ENCODE data around the gene PARD3. TPM values are rescaled to one million over a fixed set of nuclear protein-coding genes. Genes with fewer than 3 reads are reported as not detected.

The PARD3 gene
- total RNA-seq, 1 experiment from 2014 or later = 46.3 TPM

- no peak for TF ChIP-seq REST (IDR thresholded peaks at IDR 0.05; ENCODE audit: low read depth)
- TF ChIP-seq POLR2AphosphoS5 (IDR thresholded peaks at IDR 0.05; ENCODE audit: low read depth, low read length) = no peak
Measured at GRCh38 chr10:34255035-34255434, 560.1 kb downstream of the PARD3 start (continued).

GRCh38 chr10:34254596-34254995, 560.5 kb downstream of the PARD3 start:
- no peak overlapping the region for H3K27ac ChIP-seq (ENCODE audit: low read depth, low read length)
- no peaks in the 10 kb centered on the region for H3K9me3 ChIP-seq (ENCODE audit: control insufficient read depth in 1 of 2, insufficient read depth in 1 of 2, low read depth in 1 of 2, low read length in 2 of 2)
- H3K9me2 ChIP-seq (ENCODE audit: insufficient read depth) = no peaks in the 10 kb centered on the region
- no peaks in the 10 kb centered on the region for H4K20me1 ChIP-seq (ENCODE audit: insufficient read depth)
- DNase-seq (ENCODE audit: low read depth, low spot score) (peak; percentile 29), ATAC-seq (peak; percentile 35; the same call in 1 of the 2 replicates)
- TF ChIP-seq JUND (IDR thresholded peaks at IDR 0.05) = peak; percentile 38
- 0 out of 2 replicates have a peak, but pooled peaks have one; percentile 7 for TF ChIP-seq RAD21 (IDR thresholded peaks at IDR 0.05; ENCODE audit: low read depth)
- peak; percentile 30; the same call in 1 of the 2 replicates for TF ChIP-seq SP1 (IDR thresholded peaks at IDR 0.05; ENCODE audit: low read depth)
- peak; percentile 51 for TF ChIP-seq FOSL1 (IDR thresholded peaks at IDR 0.05; ENCODE audit: low read depth)
- peak; percentile 42; the same call in 1 of the 2 replicates for TF ChIP-seq SIN3A (IDR thresholded peaks at IDR 0.05; ENCODE audit: low read depth)
- TF ChIP-seq TCF7L2 (IDR thresholded peaks at IDR 0.05; ENCODE audit: borderline replicate concordance, extremely low read depth, insufficient read depth, insufficient read length) = no peak
- TF ChIP-seq EGR1 (IDR thresholded peaks at IDR 0.05; ENCODE audit: low read depth) = no peak
- no peak for TF ChIP-seq CBX3 (IDR thresholded peaks at IDR 0.05; ENCODE audit: low read depth)
- RAD21 ChIA-PET (ENCODE audit: low non-redundant PET in 1 of 2, low total read pairs in 2 of 2, uncharacterized antibody in 2 of 2, unreplicated experiment in 2 of 2) = no interaction called here
- POLR2A ChIA-PET = no interaction called here
- no peaks in the 10 kb centered on the region for H3K79me2 ChIP-seq (ENCODE audit: insufficient read depth, low read length)
- H3K4me2 ChIP-seq (ENCODE audit: low read length) = peak overlapping the region; percentile 13; the same call in 1 of the 2 replicates
- H3K27me3 ChIP-seq (ENCODE audit: insufficient read depth, low read length) = no peaks in the 10 kb centered on the region
- intact Hi-C loops (cut with micrococcal nuclease) = loop anchor here (5.0 kb wide), 1 partner anchor 383 kb away; no protein-coding TSS in a partner anchor
- no TSS peak for BruUV-seq (replicated peaks)
- H3K36me3 ChIP-seq (ENCODE audit: control insufficient read depth in 1 of 2, insufficient read depth in 2 of 2, low read length in 2 of 2) = no peaks in the 10 kb centered on the region
- no peak overlapping the region for H3K9ac ChIP-seq (ENCODE audit: low read length)
- no peak overlapping the region for H2AFZ ChIP-seq (ENCODE audit: low read depth, low read length, poor library complexity, severe bottlenecking)
- no peak overlapping the region for H3K4me3 ChIP-seq (replicated peaks in 1 of 2; ENCODE audit: low read depth in 1 of 2, low read length in 2 of 2)
- CTCF ChIA-PET = no interaction called here
- peaks cover 10 to 22% of the 10 kb centered on the region in 2 experiments for H3K4me1 ChIP-seq (ENCODE audit: control insufficient read depth in 1 of 2, insufficient read depth in 2 of 2, low read length in 2 of 2)

Data from HCT116 (cell line).